MCF 10A (cell line): ENCODE results near the gene RPS14. TPM values are rescaled to one million over a fixed set of nuclear protein-coding genes. Genes with fewer than 3 reads are reported as not detected.

Source experiments
- BruUV-seq: library from RNA; stranded (reverse); fragments of 400-500 nt; replicated peaks from 2 replicates; lab custom pipeline; 2021; lab: Mats Ljungman, UMichigan
- CTCF ChIA-PET: fragments of 300-600 bp; sonication (Branson Sonifier 250); formaldehyde crosslinking; extraction: SDS; loops from one replicate; lab custom pipeline; 2021; ENCODE audit warnings: antibody characterized with exemption, inconsistent platforms; lab: Yijun Ruan, JAX
- POLR2A ChIA-PET: fragments of 300-600, 350-650 bp; sonication (Branson Sonifier 250); formaldehyde crosslinking; extraction: SDS; loops from one replicate; lab custom pipeline; 2020; ENCODE audit warnings: antibody characterized with exemption, inconsistent platforms; lab: Yijun Ruan, JAX
- DNase-seq: peaks from one replicate; pipeline ENCODE4 v3.0.0-alpha.2; 2018; ENCODE audit not compliant: unreplicated experiment
- H3K27ac Mint-ChIP-seq: one replicate; pipeline ENCODE4 v1.8.0; 2022; ENCODE audit warnings: mild to moderate bottlenecking, low read depth, mixed read lengths; ENCODE audit not compliant: unreplicated experiment
- H3K27me3 Mint-ChIP-seq: one replicate; pipeline ENCODE4 v1.8.0; 2022; ENCODE audit warnings: mixed read lengths; ENCODE audit not compliant: insufficient read depth, unreplicated experiment
- H3K36me3 Mint-ChIP-seq: one replicate; pipeline ENCODE4 v1.8.0; 2022; ENCODE audit warnings: mild to moderate bottlenecking, moderate library complexity, mixed read lengths; ENCODE audit not compliant: insufficient read depth, unreplicated experiment
- H3K4me1 Mint-ChIP-seq: one replicate; pipeline ENCODE4 v1.8.0; 2022; ENCODE audit warnings: mixed read lengths; ENCODE audit not compliant: insufficient read depth, unreplicated experiment
- H3K4me3 Mint-ChIP-seq: one replicate; pipeline ENCODE4 v1.8.0; 2022; ENCODE audit warnings: mild to moderate bottlenecking, moderate library complexity, mixed read lengths; ENCODE audit not compliant: unreplicated experiment
- H3K9me3 Mint-ChIP-seq: one replicate; pipeline ENCODE4 v1.8.0; 2022; ENCODE audit warnings: mixed read lengths; ENCODE audit not compliant: unreplicated experiment
- CTCF ChIP-seq: fragments of 200-600 bp; IDR thresholded peaks from one replicate; pipeline ENCODE4 v1.8.0; 2022; ENCODE audit warnings: antibody characterized with exemption, mild to moderate bottlenecking; ENCODE audit not compliant: unreplicated experiment
- intact Hi-C: fragments of 100-400 bp; cut with micrococcal nuclease; formaldehyde crosslinking; loops from 2 replicates; pipeline ENCODE4 v1.14.1; 2022
- total RNA-seq: library from RNA; stranded (reverse); gene quantifications from 2 replicates; pipeline ENCODE4 v1.2.3, GENCODE V29; 2022

RPS14 gene
- total RNA-seq, 1 experiment from 2014 or later = 5,481 TPM

GRCh38 chr5:150490296-150490669 lies 40.7 kb upstream of the RPS14 start:
- Mint-ChIP-seq H3K4me3 (no peak overlapping the region), H3K27ac (peak overlapping the region; percentile 1), H3K27me3 (no peaks in the 10 kb centered on the region), H3K4me1 (peaks cover 69% of the 10 kb centered on the region), H3K36me3 (peaks cover 15% of the 10 kb centered on the region), H3K9me3 (no peaks in the 10 kb centered on the region)
- no TSS peak for BruUV-seq
- intact Hi-C loops = no loop called here
- ChIA-PET CTCF (interaction anchor here (0.5 to 9.6 kb wide), 15 partner anchors 24 to 168 kb away, joined by 3 to 134 read pairs (median 7); partner anchors contain the start of gene RPS14), POLR2A (interaction anchor here (2.2 to 3.5 kb wide), 2 partner anchors 41 to 50 kb away, joined by 6 to 22 read pairs; partner anchors contain the start of gene RPS14)
- no peak for DNase-seq
- TF ChIP-seq CTCF = no peak

GRCh38 chr5:150489360-150490295 lies 40.1 kb upstream of the RPS14 start:
- POLR2A ChIA-PET = interaction anchor here (1.0 to 3.5 kb wide), 5 partner anchors 8 to 211 kb away, joined by 3 to 22 read pairs (median 3); partner anchors contain the start of genes CD74, RBM22 and RPS14
- no peaks in the 10 kb centered on the region for H3K27me3 Mint-ChIP-seq
- peak; percentile 18 for DNase-seq
- no peak overlapping the region for H3K4me3 Mint-ChIP-seq
- peaks cover 9% of the 10 kb centered on the region for H3K36me3 Mint-ChIP-seq
- intact Hi-C loops = no loop called here
- peaks cover 66% of the 10 kb centered on the region for H3K4me1 Mint-ChIP-seq
- CTCF ChIA-PET = interaction anchor here (0.5 to 9.6 kb wide), 13 partner anchors 16 to 289 kb away, joined by 3 to 134 read pairs (median 7); partner anchors contain the start of genes RPS14 and SMIM3
- TF ChIP-seq CTCF = no peak
- no TSS peak for BruUV-seq
- H3K9me3 Mint-ChIP-seq = no peaks in the 10 kb centered on the region
- H3K27ac Mint-ChIP-seq = peak overlapping the region; percentile 63

- Mint-ChIP-seq H3K9me3 (no peaks in the 10 kb centered on the region), H3K4me1 (peaks cover 62% of the 10 kb centered on the region), H3K27me3 (no peaks in the 10 kb centered on the region), H3K27ac (peak overlapping the region; percentile 63), H3K36me3 (peaks cover 4% of the 10 kb centered on the region), H3K4me3 (peak overlapping the region; percentile 72)
- no TSS peak for BruUV-seq
- ChIA-PET POLR2A (interaction anchor here (0.7 to 4.6 kb wide), 7 partner anchors 9 to 212 kb away, joined by 3 to 33 read pairs (median 3); partner anchors contain the start of genes CD74, RBM22 and RPS14), CTCF (interaction anchor here (1.2 to 9.6 kb wide), 11 partner anchors 17 to 290 kb away, joined by 3 to 134 read pairs (median 7); partner anchors contain the start of genes RPS14 and SMIM3)
- no peak for TF ChIP-seq CTCF
- DNase-seq = peak; percentile 69
- intact Hi-C loops = no loop called here
These were observed 39.2 kb upstream of the RPS14 start for GRCh38 chr5:150488519-150489359.
